ENCODE data around the gene PNPLA4. TPM values are rescaled to one million over a fixed set of nuclear protein-coding genes. Genes with fewer than 3 reads are reported as not detected.

Gene PNPLA4
- total RNA-seq, 1 experiment from 2014 or later: 15.5 TPM

DNA sequence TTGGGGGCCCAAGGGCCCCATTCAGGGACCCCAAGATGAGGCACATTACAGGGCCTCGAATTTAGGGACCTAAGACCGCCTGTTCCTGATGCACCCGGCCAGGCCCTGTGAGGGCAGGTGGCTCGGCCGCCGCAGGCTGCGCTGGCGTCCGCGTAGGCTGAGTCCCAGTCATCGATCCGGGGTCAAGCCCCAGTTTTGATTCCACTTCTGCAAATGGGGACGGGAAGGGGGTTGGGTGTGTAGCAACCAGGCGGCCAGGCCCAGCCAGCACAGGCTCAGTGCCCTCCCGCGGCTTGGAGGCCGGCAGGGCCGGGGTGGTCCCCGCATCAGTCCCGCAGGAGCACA is 327 bp downstream of the PNPLA4 start:
- no peak for ATAC-seq
- H3K4me2 ChIP-seq (ENCODE audit: low read length): peak overlapping the region; percentile 82
- ChIA-PET POLR2A (no interaction called here), RAD21 (ENCODE audit: low non-redundant PET in 1 of 2, low total read pairs in 2 of 2, uncharacterized antibody in 2 of 2, unreplicated experiment in 2 of 2) (no interaction called here), CTCF (no interaction called here)
- H3K9ac ChIP-seq (ENCODE audit: low read length): peak overlapping the region; percentile 67
- H3K4me3 ChIP-seq (replicated peaks in 1 of 2; ENCODE audit: low read depth in 1 of 2, low read length in 2 of 2): peak overlapping the region; percentile 64 to 68
- H3K27me3 ChIP-seq (ENCODE audit: insufficient read depth, low read length): no peaks in the 10 kb centered on the region
- no peaks in the 10 kb centered on the region for H3K9me3 ChIP-seq (ENCODE audit: control insufficient read depth in 1 of 2, insufficient read depth in 1 of 2, low read depth in 1 of 2, low read length in 2 of 2)
- H4K20me1 ChIP-seq (ENCODE audit: insufficient read depth): no peaks in the 10 kb centered on the region
- no peaks in the 10 kb centered on the region for H3K36me3 ChIP-seq (ENCODE audit: control insufficient read depth in 1 of 2, insufficient read depth in 2 of 2, low read length in 2 of 2)
- H3K79me2 ChIP-seq (ENCODE audit: insufficient read depth, low read length): no peaks in the 10 kb centered on the region
- no peaks in the 10 kb centered on the region for H3K9me2 ChIP-seq (ENCODE audit: insufficient read depth)
- no TSS peak for BruUV-seq (replicated peaks)
- no peak for DNase-seq (ENCODE audit: low read depth, low spot score)
- H2AFZ ChIP-seq (ENCODE audit: low read depth, low read length, poor library complexity, severe bottlenecking): no peak overlapping the region
- TF ChIP-seq YY1 (IDR thresholded peaks at IDR 0.05; ENCODE audit: extremely low read depth, insufficient replicate concordance, low read depth, low read length) (no peak), EZH2 (IDR thresholded peaks at IDR 0.05) (no peak)
- intact Hi-C loops (cut with micrococcal nuclease): loop anchor here (2.0 kb wide), 1 partner anchor 794 kb away; no protein-coding TSS in a partner anchor
- H3K4me1 ChIP-seq (ENCODE audit: control insufficient read depth in 1 of 2, insufficient read depth in 2 of 2, low read length in 2 of 2): peaks cover 0 to 7% of the 10 kb centered on the region in 2 experiments; a peak in 1 of 4 replicates
- H3K27ac ChIP-seq (ENCODE audit: low read depth, low read length): peak overlapping the region; percentile 84

DNA sequence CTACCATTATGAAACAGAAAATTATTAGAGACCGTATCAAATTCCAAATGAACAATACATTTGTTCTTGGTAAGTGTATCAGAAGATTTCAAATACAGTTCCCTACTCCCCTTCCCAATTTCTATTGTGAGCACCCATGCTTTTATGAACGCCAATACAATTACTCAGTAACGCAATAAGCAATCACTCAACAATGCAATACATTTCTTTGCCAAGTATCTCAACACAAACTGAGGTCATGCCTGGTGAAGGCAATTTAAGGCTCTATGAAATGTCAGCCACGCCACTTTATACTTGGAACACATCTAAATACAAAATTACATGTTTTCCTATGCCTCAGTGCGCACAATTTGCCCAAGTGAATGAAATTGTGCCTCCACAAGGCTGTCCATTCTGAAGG is 712 bp downstream of the PNPLA4 start:
- Histone ChIP-seq H3K9ac (ENCODE audit: low read length) (peak overlapping the region; percentile 67), H2AFZ (ENCODE audit: low read depth, low read length, poor library complexity, severe bottlenecking) (no peak overlapping the region), H3K9me2 (ENCODE audit: insufficient read depth) (no peaks in the 10 kb centered on the region), H4K20me1 (ENCODE audit: insufficient read depth) (no peaks in the 10 kb centered on the region), H3K4me1 (ENCODE audit: control insufficient read depth in 1 of 2, insufficient read depth in 2 of 2, low read length in 2 of 2) (peaks cover 0 to 7% of the 10 kb centered on the region in 2 experiments; a peak in 1 of 4 replicates), H3K4me3 (replicated peaks in 1 of 2; ENCODE audit: low read depth in 1 of 2, low read length in 2 of 2) (peak overlapping the region; percentile 64 to 68), H3K9me3 (ENCODE audit: control insufficient read depth in 1 of 2, insufficient read depth in 1 of 2, low read depth in 1 of 2, low read length in 2 of 2) (no peaks in the 10 kb centered on the region), H3K79me2 (ENCODE audit: insufficient read depth, low read length) (no peaks in the 10 kb centered on the region), H3K27me3 (ENCODE audit: insufficient read depth, low read length) (no peaks in the 10 kb centered on the region), H3K36me3 (ENCODE audit: control insufficient read depth in 1 of 2, insufficient read depth in 2 of 2, low read length in 2 of 2) (no peaks in the 10 kb centered on the region; a peak in 1 of 4 replicates), H3K4me2 (ENCODE audit: low read length) (peak overlapping the region; percentile 82), H3K27ac (ENCODE audit: low read depth, low read length) (peak overlapping the region; percentile 84)
- no TSS peak for BruUV-seq (replicated peaks)
- ChIA-PET CTCF (no interaction called here), POLR2A (no interaction called here), RAD21 (ENCODE audit: low non-redundant PET in 1 of 2, low total read pairs in 2 of 2, uncharacterized antibody in 2 of 2, unreplicated experiment in 2 of 2) (no interaction called here)
- ATAC-seq (no peak), DNase-seq (ENCODE audit: low read depth, low spot score) (no peak)
- intact Hi-C loops (cut with micrococcal nuclease): loop anchor here (2.0 kb wide), 1 partner anchor 794 kb away; no protein-coding TSS in a partner anchor
- TF ChIP-seq EZH2phosphoT487 (IDR thresholded peaks at IDR 0.05; ENCODE audit: borderline replicate concordance) (no peak), SRF (IDR thresholded peaks at IDR 0.05; ENCODE audit: low read depth) (no peak), CEBPB (IDR thresholded peaks at IDR 0.05; ENCODE audit: low read depth) (no peak), POLR2AphosphoS5 (IDR thresholded peaks at IDR 0.05; ENCODE audit: low read depth, low read length) (no peak), CBX3 (IDR thresholded peaks at IDR 0.05; ENCODE audit: low read depth) (no peak), EZH2 (IDR thresholded peaks at IDR 0.05) (no peak), EGR1 (IDR thresholded peaks at IDR 0.05; ENCODE audit: low read depth) (no peak)
- TF ChIP-seq, protein P1, sequence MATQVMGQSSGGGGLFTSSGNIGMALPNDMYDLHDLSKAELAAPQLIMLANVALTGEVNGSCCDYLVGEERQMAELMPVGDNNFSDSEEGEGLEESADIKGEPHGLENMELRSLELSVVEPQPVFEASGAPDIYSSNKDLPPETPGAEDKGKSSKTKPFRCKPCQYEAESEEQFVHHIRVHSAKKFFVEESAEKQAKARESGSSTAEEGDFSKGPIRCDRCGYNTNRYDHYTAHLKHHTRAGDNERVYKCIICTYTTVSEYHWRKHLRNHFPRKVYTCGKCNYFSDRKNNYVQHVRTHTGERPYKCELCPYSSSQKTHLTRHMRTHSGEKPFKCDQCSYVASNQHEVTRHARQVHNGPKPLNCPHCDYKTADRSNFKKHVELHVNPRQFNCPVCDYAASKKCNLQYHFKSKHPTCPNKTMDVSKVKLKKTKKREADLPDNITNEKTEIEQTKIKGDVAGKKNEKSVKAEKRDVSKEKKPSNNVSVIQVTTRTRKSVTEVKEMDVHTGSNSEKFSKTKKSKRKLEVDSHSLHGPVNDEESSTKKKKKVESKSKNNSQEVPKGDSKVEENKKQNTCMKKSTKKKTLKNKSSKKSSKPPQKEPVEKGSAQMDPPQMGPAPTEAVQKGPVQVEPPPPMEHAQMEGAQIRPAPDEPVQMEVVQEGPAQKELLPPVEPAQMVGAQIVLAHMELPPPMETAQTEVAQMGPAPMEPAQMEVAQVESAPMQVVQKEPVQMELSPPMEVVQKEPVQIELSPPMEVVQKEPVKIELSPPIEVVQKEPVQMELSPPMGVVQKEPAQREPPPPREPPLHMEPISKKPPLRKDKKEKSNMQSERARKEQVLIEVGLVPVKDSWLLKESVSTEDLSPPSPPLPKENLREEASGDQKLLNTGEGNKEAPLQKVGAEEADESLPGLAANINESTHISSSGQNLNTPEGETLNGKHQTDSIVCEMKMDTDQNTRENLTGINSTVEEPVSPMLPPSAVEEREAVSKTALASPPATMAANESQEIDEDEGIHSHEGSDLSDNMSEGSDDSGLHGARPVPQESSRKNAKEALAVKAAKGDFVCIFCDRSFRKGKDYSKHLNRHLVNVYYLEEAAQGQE (IDR thresholded peaks at IDR 0.05; ENCODE audit: low read depth): no peak
- TF ChIP-seq, protein P2, sequence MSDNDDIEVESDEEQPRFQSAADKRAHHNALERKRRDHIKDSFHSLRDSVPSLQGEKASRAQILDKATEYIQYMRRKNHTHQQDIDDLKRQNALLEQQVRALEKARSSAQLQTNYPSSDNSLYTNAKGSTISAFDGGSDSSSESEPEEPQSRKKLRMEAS (IDR thresholded peaks at IDR 0.05): no peak

All from HCT116 (cell line).